ENCODE data around the gene CDKN1C.
A peak's percentile ranks its signal among the peaks of the same experiment; 100 is the strongest.
"Not testable (repeated sequence)": the region's sequence is repeated elsewhere in the genome, so short reads cannot be mapped to it uniquely, and the experiment has no call there.

Gene CDKN1C

DNA sequence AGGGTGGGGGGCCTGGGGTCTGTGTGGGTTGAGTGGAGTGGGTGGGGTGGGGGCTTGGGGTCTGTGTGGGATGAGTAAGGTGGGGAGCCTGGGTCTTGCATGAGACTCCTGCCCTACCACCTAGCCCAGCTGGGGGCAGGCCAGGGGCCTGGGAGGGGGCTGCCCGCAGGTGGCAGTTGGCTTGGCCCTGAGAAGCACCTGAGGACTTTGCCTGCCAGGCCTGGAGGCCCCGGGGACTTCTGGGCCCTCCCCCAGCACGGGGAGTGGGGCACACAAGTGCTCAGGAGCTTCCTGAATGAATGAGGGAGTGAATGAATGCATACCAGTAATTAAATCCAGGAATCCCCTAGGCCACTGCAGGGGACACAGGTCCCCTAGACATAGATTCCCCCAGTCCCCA lies 37.1 kb upstream of the CDKN1C start:
- no peak for DNase-seq

DNA sequence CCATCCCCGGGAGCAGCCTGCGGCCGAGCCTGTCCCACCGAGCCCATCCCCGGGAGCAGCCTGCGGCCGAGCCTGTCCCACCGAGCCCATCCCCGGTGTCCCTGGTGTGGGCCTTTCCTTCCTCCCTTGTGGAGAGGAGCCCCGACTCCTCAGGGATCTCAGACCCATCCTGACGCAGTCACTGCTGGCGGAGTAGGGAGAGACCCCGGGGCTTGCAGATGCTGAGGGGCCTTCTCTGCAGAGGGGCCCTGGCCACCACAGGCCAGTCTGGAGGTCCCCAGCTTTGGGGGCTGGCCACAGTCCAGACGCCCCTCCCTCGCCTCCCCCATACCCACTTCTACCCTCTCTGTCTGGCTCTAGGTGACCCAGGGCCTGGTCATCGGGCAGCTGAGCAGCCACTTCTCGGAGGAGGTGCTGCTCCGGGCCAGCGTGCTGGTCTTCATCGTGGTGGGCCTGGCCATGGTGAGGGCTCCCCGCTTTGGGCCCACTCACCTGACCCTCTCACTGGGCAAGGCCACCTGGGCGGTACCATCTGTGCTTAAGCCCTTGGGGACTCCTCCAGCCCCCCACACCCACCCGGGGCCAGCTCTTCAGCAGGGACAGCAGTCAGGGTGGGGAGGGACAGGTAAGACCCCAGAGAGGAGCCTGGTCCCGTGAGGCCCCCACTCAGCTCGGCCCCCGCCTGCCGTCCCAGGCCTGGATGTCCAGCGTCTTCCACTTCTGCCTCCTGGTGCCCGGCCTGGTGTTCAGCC lies 36.3 kb upstream of the CDKN1C start:
- no peak for DNase-seq

DNA sequence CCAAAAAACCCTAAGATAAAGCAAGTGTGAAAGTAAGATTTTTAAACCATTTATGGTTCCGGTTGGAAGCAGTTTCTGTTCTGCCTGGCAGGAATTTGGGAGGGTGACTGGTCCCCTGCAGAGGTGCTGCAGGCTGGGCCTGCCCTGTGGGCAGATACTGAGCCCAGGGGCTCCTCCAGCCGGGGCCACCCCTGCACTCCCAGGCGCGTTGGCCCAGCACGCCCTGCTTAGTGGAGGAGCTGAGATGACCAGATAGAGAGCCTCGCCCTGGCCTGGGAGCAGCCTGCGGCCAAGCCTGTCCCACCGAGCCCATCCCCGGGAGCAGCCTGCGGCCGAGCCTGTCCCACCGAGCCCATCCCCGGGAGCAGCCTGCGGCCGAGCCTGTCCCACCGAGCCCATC lies 35.7 kb upstream of the CDKN1C start:
- DNase-seq, result no peak

DNA sequence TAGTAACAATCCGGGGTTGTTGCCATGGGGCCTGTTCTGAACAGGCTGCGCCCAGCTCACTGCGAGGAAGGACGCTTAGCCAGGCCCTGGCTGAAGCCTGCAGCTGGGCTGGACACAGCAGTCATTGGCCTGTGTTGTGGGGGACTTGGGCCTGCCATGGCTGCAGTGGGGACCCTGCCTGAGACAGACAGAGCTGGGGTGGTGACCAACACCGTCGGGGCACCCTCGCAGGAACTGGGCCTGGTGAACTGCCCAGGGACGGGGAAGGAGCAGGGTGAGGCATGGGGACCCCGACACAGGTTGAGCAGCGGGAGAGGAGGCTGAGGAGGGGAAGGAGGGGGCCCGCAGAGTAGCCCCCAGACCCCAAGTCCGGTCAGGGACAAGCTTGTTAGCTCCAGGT lies 34.8 kb upstream of the CDKN1C start:
- DNase-seq, result no peak

DNA sequence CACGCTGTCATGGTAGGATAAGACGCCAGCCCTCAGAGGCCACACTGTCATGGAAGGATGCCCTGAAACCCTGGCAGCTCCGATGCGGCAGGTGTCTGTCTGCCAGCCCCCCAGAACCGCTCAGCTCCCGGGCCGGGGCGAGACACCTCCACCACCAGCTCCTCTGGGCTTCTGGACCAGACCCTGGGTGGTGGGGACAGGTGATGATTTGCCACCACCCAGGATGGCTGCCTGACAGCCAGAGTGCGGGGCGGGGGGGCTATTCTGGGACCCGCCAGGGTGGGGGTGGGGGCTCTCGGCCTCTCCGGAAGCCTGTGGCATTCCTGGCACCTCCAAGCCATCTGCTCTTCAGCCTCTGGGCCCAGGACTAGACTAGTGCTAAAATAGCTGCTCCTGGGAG lies 34.3 kb upstream of the CDKN1C start:
- no peak for DNase-seq

DNA sequence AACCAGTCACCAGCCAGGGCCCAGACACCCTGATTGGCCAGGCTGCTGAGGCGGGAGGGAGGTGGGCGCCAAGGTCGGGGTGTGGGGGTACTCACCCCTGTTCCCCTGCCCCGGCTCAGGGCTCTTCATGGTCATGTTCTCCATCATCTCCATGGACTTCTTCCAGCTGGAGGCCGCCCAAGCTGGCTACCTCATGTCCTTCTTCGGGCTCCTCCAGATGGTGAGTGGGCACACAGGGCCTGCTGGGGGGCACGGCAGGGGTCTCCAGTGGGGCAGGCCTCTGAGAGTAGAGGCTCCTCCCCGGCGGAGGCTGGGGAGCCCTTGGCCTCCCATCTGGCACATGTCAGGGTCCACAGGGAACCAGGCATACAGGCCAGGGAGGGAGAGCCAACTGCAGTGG lies 33.6 kb upstream of the CDKN1C start:
- DNase-seq, result no peak

DNA sequence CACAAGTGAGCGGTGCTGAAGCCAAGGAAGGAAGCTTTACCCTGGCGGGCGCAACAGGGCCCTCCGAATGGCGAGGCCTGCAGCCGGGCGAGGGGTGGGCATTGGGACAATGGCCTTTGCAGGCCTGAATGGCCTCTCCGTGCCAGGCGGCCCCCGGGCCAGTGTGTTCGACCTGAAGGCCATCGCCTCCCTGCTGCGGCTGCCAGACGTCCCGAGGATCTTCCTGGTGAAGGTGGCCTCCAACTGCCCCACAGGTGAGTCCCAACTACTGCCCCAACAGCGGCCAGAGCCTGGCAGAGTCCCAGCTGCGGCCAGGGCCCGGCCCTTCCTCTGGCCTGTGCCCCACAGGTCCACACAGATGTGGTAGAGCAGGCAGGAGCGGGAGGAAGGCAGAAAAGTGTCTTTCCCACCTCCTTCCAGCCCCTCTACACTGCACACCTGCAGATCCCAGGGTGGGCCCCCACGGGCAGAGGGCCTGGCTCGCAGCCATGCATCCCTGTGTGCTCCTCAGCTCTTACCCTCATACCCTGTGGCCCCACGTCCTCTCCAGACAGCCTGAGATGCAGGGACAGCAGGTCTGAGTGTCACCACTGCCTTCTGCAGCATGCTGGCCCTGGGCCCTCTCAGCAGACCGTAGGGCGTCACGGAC lies 32.4 kb upstream of the CDKN1C start:
- DNase-seq, result no peak

DNA sequence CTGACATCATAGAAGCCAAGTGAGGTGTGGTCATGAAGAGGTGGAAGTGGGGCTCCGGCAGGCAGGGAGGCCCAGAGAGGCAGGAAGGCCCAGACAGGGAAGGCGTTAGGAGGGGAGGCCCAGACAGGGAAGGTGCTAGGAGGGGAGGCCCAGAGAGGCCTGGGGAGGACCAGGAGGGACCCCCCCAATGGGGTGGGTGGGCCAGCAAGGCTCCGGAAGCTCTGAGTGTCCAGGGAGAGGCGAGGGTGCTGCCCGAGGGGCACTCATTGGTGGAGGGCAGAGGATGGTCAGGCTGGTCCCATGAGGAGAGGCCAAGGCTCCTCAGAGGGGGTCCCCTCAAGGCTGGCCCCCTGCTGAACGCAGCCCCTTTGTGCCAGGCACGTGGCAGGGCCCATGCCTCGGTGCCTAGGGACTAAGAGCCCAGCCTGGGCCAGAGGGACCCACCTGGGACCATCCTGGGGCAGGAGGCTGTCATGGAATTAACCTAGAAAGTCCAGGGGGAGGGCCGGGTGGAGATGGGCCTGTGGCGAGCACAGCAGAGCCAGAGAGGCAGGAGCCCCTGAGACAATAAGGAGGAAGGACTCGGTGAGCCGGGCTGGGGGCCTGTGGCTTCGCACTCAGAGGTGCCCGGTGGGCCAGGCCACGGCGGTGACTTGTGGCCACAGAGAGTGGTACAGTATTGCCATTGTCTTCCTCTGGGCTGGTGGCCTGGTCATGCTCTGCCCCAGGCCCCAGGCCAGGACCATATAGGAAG lies 31.5 kb upstream of the CDKN1C start:
- DNase-seq, result no peak

DNA sequence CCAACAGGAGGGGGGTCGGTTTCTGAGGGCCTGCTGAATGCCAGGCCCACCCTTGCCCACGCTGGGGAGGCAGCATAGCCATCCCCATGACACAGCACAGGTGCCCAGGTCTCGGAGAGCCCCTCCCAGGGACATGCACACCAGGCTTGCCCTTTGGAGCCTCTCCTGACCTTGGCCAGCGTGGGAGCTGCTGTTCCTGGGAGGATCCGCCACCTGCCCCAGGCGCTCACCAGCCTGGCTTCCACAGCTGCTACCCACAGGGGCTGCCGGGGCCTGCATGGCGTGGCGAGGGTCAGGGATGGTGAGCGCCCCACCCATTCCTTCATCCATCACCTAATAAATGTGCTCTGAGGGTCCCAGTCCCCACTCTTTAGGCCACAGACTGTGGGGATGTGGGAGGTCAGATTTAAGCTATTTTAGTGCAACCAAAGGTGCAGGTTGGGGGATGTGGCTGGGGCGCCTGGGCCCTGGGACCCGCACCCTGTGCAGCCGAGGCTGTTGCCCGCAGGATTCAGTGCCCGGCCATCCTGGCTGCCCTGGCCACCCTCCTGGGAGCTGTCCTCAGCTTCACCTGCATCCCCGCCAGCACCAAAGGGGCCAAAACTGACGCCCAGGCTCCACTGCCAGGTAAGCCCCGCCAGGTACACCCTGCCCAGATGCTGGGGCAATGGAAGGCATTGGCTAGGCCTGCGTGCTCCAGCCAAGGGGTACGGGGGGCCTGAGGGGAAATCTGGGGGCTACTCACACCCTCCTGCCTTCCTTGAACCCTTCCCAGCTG lies 30.7 kb upstream of the CDKN1C start:
- no peak for DNase-seq

DNA sequence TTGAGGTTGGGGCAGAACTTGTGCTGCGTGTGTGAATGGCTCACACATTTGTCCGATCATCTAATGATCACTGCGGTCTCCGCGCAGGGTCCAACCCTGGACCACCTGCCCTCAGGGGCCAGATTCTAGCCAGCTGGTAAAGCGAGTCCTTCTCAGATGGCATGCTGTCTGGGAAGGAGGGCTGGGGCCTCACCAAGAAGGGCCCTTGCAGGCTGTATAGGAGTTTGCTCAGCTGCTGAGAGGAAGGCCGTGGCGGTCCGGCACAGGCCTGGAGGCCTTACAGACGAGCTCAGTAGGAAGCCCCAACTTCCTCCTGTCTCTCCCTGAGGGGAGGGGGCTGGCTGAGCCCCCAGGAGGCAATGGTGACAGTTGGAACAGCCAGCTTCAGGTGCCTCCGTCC lies 29.9 kb upstream of the CDKN1C start:
- no peak for DNase-seq

DNA sequence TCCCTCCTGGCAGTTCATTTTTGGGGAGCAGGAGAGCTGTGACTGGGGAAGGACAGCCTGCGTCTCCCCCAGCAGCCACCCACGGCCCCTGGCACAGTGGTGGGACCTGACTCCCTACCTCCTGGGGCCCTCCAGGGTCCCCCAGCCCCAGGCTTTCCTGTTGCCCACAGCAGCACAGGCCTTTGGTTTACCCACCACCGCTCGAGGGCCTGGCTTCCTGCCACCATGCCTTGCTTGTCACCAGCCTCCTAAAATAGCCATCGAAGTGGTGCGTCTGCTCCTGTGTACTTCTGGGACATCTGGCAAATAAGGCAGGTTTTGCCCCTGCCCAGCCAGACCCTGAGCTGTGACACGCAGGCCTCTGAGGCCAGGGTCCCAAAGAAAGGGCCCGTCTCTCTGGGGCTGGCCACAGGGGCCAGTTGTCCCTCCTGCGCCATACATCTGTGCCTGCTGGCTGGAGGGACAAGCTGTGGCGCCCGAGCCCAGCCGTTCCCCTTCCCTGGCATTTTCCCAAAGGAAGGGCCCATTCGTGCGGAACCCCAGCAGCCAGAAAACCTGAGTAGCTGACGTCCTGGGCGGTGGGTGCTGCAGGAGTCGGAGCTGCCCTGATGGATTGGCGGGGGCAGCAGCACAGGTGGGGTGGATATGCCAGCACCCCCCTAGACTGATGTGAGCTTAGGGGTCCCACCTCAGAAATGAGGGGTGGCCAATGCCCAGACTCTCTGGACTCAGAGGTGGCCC lies 29.1 kb upstream of the CDKN1C start:
- no peak for DNase-seq

DNA sequence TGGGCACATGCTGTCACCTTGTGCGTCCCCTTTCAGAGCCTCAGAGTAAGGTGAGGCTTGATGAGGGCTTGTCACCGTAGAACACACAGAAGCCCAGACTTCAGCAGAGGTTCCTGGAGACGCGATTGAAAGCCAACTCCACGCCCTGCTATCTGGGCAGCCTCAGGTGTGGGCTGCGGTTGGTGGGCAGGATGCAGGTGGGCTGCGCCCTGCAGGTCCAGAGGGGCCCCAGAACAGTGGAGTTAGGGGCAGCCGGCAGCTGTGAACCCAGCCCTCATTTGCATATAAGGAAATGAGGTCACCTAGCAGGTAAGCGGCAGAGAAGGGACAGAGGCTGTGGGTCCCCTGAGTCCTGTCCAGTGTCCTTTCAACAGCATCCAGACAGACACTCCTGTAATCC lies 28.2 kb upstream of the CDKN1C start:
- DNase-seq, result no peak

DNA sequence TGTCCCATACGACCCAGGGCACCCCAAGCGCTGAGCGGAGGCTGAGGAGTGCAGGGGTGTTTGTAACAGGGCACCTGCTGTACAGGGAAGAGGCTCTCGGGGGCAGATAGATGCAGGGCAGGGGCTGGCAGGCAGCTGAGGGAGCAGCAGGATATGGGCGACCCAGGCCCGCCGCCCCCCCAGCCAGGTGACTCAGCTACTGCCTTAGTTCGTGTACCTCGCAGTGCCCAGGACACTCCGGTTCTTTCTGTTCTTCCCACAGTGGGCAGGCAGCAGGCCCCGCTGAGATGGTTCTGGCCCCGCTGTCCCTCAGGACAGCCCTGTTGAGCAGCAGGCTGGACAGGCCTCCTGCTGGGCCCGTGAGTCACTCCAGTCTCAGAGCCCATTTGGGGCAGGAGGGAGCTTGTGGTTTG lies 27.4 kb upstream of the CDKN1C start:
- peak; percentile 49 for DNase-seq

DNA sequence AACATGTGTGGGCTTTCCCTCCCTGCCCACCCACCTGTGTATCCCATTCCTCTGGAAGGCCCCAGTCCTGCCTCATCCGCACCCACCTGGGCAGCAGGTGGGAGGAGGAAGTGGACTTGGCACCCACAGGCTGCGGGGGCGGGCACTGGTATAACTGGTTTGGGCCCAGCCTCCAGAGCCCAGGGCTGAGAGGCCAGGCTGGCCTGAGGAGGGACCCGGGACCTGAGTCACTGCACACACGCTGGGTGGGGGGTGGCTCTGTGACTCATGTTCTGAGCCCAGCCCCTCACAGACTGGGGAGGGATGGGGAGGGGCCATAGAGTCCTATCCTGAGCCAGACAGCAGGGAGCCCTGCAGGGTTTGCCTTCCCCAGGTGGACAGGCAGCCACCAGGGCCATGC lies 26.9 kb upstream of the CDKN1C start:
- peak; percentile 86 for DNase-seq

DNA sequence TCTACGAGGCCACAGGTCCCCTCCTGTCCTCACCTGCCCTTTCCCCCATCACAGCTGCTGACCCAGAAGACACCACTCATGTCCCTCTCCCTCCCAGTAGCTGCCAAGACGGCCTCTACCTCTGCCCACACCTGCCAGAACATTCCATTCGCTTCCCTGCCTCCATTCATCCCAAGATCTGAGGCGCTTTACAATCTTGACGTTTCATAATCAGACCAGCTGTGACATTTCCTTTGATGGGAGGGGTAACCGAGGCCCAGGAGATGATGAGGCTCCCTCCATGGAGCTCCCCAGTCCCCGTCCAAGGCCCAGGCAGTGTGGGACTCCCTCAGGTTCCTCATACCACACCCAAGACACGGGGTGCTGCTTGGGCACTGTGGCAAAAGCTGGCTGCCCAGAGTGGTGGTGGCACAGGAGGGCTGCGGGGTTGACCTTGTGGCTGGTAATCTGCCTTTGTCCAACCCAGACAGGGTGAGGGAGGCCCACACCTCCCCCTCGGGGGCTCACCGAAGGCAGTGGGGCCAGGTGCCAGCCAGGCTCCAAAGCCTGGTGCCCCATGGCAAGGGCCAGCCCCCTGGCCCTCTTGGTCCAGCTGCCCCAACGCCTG lies 26.3 kb upstream of the CDKN1C start:
- DNase-seq, result no peak

DNA sequence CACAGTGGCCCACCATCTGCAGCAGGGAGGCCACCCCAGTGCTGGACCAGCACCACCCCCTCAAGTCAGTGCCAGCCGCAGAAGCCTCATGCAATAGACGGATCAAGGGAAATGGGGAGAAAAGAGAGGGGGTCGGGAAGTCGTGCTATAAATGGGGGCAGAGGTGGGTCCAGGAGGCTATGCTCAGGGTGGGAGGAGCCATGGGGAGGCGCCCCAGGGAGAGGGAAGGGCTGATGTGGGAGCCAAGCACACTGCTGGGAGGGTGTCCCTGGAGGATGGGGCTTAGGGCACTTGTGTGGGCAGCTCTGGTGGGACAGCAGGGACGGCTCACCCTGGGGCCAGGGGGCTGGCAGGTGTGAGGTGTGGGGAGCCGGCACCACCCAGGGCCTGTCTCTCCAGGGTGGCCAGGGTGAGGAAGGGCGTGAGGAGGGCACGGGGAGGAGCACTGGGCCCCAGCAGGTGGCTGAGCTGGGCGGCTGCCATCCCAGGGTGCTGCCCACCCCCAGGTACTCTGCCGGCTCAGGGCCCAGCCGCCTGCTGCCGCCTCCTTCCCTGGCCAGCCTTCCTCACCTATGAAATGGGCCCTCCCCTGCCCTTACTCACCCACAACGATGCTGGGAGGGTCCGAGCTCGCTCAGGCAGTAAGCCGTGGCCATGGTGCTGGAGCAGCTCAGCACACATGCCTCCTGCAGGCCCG lies 25.7 kb upstream of the CDKN1C start:
- DNase-seq, result no peak

DNA sequence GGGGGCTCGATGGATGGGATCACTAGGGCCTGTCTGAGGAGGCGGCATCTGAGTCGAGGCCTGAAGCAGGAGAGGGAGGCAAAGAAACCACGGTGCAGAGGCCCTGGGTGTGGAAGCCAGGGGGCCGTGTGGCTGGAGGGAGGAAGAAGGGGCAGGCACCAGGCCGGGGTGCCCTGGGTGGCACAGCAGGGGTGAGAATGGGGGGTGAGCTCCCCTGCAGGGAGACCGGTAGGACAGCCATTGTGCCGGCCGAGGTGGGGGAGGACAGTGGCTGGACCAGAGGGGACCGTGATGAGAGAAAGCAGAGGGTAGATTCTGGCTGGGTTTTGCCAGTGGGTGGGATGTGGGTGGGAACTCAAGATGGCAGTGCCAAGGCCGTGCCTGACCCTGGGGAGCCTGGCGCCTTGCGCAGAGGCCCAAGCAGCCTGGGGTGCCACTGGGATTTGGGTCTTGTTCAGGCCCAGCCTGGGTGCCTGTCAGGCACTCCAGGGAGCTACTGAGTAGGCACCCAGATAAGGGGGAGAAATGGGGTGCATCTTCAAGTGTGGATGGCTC lies 24.9 kb upstream of the CDKN1C start:
- DNase-seq, result no peak

DNA sequence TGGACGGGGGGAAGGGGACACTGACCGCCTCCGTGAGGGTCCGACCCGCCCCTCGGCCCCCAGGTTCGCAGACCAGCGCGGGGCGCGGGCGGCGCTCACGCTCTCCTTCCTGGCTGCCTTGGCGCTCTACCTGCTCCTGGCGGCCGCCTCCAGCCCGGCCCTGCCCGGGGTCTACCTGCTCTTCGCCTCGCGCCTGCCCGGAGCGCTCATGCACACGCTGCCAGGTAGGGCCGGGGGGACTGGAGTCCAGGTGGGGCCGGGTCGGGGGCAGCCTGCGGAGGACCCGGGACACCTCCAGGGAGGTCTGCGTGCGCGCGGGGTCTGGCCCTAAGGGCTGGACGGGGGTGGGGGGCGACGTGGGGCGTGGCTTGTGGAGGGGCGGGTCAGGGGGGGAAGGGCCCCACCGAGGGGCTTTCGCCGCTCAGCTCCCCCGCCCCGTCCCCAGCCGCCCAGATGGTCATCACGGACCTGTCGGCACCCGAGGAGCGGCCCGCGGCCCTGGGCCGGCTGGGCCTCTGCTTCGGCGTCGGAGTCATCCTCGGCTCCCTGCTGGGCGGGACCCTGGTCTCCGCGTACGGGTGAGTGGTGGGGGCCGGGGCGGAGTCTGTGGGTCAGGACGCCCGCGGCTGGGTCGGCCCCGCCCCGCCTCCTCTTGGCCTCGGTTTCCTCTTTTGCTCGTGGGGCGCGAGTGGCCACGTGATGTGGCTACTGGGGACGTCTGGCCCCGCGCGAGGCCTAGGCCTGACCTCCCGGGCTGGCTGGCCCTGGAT lies 23.7 kb upstream of the CDKN1C start:
- DNase-seq, result no peak

DNA sequence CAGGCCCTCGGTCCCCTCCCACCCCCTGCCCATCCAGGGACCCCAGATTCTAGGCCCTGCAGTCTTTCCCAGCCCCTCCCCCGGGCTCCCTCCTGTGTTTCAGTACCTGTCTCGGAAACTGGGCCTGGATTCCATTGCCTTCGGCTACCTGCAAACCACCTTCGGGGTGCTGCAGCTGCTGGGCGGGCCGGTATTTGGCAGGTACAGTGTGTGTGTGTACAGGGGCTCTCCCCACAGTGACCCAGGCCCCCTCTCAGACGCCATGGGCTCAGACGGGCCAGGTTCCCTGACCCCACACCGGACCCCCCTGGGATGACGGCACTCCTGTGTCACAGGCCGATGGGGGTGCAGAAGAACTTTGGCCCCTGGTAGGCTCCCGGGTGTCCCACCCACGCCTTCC lies 22.6 kb upstream of the CDKN1C start:
- no peak for DNase-seq

DNA sequence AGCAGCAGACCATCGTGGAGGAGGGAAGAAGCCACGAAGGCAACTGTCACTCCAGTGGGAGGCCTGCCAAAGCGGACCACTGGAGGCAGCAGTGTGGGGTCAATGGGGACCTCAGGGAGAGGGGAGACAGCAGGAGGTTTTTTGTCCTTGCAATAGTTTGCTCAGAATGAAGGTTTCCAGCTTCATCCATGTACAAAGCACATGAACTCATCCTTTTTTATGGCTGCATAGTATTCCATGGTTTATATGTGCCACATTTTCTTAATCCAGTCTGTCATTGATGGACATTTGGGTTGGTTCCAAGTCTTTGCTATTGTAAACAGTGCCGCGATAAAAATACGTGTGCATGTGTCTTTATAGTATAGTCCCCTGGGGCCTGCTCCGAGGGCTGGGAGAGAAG lies 19.7 kb upstream of the CDKN1C start:
- DNase-seq, result not testable (repeated sequence)

Data from fibroblast of upper back skin (primary cell).